Measurements from ENCODE around the gene UBTF.

The UBTF gene

DNA sequence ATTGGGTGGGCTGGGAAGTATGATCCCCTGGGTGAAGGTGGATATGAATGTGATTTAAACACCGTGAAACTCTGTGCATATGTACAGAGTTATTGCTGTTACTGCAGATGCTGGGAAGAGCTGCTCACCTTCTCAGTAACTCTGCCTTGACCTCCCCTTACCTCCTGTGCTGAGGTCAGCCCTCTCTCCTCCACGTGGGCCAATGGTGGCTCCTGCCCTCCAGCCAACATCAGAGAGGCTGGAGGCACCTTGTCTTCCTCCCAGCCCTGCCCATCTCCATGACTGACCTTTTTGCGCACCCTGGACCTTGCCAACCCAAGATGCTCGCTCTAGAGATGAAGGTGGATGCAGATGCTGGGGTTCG lies 49.4 kb downstream of the UBTF start:
- no peak for DNase-seq

DNA sequence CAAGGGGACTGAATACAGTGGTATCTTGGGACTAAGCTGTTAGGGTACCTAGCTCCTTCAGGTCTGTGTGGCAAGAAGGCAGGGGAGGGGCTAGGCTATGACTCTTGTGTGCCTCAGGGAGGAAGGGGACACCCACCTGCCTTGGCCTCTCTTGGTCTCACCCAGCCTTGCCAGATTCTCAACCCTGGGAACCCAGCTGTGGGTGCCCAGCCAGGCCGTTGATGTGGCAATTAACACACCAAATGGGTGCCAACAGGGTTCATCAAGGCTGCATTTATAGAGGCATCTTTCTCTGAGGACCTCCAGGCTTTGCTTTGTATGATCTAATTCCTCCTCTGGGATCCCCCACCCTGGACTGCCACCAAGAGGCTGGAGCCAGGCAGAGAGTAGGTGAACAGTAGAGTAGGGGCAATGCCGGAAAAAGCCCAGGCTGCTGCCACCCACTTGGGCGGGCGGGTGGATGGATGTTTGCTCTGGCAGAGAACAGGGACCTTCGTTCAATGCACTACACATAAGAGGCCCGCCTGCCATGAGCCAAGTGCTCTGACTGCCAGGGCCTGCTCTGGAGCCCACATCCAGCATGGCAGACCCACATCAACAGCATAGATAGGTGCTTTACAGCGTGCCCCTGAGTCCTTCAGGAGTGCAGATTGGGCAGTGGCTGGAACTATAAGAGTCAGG lies 52.2 kb downstream of the UBTF start:
- no peak for DNase-seq

DNA sequence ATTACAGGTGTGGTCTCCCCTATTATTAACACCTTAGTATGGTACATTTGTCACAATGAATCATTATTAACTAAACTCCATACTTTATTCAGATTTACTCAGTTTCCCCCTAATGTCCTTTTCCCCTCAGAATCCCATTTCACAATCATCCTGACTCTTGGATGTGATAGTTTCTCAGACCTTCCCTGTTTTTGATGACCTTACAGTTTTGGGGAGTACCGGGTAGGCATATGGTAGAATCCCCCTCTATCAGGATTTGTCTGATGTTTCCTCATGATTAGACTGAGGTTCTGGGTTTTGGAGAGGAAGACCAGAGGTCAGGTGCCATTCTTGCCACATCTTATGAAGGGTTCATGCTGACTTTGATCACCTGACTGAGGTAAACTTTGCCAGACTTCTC lies 55.0 kb downstream of the UBTF start:
- DNase-seq, result no peak

DNA sequence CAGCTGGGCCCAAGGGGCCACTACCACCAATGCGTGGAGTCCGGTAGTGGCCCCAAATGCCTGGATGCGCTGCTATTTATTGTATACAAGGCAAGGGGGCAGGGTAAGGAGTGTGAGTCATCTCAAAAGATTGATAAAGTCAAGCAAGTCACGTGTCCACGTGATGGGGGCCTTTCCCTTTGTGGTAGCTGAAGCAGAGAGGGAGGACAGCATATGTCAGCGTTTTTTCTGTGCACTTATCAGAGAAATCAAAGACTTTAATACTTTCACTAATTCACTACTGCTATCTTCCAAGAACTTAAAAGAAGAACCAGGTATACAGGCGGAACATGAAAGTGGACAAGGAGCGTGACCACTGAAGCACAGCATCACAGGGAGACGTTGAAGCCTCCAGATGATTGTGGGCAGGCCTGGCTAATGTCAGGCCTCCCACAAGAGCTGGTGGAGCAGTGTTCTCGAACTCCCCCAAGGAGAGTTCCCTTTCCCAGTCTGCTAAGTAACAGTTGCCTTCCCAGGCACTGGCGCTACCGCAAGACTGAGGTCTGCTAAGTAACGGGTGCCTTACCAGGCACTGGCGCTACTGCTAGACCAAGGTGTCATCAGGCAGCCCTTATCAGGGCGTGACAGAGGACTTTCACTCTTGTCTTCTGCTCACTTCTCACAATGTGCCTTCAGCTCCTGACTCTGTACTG lies 59.8 kb downstream of the UBTF start:
- DNase-seq, result peak; percentile 15

DNA sequence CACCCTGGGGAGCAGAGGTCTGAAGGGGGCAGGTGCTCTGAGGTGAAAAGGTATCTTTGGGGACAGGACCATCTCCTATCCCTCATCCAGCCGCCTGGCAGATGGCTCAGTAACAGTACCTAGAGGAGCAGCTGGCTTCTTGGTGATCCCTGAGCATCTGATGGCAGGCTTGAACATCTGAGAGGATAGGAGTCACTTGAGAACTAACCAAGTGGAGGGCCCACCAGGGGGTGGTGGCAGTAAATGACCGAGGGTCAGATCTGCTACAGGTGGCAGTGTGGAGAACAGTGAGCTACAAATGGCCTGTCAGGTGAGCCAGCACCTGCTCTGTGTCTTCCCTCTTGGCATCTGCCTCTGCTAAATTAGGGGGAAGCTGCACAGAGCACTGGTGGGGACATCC lies 64.0 kb downstream of the UBTF start:
- DNase-seq, result no peak

Data from fibroblast of skin of back (primary cell).